ENCODE measurements around the gene EMC6. TPM values are rescaled to one million over a fixed set of nuclear protein-coding genes. Genes with fewer than 3 reads are reported as not detected.
"Not testable (repeated sequence)": the region's sequence is repeated elsewhere in the genome, so short reads cannot be mapped to it uniquely, and the experiment has no call there.

Gene EMC6
- total RNA-seq, 1 donor from 2014 or later = 38.1 TPM

DNA sequence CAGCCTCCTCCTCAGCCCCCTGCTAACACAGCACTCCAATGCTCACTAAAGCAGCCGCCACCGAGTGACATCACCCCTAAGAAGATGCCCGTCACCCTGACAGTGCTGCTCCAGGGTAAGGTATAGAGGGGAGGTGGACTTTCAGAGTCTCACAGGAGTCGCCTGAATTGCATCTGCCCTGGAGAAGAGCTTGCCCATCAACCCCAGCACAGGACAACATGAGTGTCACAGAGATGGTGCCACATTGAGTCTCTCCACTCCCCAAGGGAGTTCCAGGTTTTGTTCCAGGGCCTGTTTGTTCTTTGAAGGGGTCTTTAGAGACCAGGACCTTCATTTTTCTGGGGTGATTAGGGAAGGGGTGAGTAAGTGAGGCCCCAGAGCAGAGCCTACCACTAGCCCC is 29.5 kb downstream of the EMC6 start:
- intact Hi-C loops (cut with micrococcal nuclease) = no loop called here

DNA sequence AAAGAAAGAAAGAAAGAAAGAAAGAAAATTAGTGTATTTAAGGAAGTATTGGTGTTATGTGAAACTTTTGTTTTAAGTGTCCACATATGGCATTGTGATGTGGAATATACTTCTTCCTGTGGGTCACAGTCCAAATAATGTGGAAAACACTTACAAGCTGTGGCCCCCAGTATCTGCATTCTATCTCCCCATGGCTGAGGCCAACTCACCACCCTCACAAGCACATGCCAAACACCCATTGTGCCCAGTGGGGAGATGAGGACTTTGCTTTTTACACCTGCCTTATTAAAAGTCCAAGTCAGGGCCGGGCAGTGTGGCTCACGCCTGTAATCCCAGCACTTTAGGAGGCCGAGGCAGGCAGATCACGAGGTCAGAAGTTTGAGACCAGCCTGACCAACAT is 31.3 kb downstream of the EMC6 start:
- intact Hi-C loops (cut with micrococcal nuclease) = no loop called here

DNA sequence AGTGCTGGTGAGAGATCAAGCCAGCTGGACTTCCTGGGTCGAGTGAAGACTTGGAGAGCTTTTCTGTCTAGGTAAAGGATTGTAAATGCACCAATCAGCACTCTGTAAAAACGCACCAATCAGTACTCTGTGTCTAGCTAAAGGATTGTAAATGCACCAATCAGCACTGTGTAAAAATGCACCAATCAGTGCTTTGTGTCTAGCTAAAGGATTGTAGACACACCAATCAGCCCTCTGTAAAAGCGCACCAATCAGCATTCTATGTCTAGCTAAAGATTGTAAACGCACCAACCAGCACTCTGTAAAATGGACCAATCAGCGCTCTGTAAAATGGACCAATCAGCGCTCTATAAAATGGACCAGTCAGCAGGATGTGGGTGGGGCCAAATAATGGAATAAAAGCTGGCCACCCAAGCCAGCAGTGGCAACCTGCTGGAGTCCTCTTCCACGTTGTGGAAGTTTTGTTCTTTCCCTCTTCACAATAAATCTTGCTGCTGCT is 33.5 kb downstream of the EMC6 start:
- intact Hi-C loops (cut with micrococcal nuclease) = not testable (repeated sequence)

DNA sequence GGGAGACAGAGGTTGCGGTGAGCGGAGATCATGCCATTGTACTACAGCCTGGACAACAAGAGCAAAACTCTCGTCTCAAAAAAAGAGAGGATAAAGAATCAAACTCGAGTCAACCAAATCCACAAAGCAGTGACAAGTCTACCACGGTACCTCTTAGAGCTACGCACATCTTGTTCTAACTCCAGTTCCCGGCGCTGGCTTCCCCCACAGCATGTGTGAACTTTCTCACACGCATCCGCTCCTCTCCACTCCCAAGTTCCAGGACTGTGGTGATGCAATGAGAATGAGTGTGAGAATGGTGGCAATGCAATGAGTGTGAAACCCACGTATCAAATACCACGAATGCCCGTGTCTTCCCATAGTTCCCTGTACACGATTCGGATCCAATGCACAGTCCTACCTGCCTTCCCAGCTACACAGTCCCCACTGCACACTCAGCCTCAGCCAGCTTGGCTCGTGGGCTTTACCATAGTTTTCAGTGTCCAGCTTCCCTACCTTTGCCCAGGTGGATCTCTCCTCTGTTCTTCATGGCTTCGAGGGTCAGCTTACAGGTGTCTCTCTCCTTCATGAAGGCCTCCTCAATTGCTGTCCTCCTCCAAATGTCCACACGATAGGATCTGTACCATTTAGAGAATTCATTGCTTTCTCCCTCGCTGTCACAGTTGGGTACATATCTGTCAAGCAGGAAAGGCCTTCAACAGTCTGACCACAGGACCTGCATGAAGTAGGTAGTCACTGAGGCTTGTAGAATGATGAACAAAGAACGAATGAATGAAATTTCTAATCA is 36.5 kb downstream of the EMC6 start:
- intact Hi-C loops (cut with micrococcal nuclease) = no loop called here

DNA sequence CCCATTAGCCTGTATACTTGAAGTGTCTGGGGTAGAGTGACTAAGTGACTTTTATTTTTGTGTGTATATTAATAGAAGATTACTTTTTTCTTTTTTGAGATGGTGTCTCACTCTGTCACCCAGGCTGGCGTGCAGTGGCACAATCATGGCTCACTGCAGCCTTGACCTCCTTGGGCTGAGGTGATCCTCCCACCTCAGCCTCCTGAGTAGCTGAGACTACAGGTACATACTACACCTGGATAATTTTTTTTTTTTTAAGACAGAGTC is 37.0 kb downstream of the EMC6 start:
- intact Hi-C loops (cut with micrococcal nuclease) = not testable (repeated sequence)

DNA sequence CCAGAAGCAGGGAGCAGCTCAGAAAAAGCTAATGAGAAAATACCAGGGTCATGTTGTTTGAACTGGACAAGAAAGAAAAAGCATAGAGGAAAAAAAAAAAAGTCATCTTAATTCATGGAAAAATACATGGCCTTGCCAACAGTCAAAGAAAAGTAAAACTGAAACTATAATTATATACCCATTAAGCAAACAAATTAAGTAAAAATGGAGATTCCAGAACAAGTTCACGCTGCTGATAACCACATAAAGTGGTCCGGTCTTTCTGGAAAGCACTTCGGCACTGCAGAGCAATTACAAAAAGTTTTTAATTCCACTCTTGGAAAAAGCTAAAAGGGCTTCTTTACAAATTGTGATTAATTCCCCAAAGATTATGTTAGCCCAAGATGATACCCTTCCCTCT is 39.8 kb downstream of the EMC6 start:
- intact Hi-C loops (cut with micrococcal nuclease) = no loop called here

DNA sequence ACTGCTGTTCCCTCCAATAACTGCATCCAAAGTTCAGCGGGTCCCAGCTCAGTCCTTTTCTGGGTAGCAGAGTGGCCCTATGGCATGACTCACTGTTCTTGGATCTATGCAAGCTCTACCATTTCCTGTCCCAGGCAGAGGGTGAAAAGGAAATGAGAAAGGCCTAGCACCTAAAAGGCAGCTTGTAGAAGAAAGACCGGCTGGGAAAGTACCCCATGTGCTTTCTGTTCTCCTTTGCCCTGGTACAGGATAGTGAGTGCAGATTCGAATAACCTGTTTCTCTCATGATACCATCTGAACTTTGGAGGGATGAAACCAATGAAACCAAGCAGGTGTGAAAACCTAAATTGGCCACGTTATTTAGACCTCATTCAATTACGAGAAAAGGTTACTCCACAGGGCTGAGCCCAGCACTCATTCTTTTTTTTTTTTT is 42.4 kb downstream of the EMC6 start:
- intact Hi-C loops (cut with micrococcal nuclease) = loop anchor here (1.0 kb wide), 7 partner anchors 12 to 135 kb away; partner anchors contain the start of genes EMC6, HASPIN, NCBP3 and TAX1BP3

DNA sequence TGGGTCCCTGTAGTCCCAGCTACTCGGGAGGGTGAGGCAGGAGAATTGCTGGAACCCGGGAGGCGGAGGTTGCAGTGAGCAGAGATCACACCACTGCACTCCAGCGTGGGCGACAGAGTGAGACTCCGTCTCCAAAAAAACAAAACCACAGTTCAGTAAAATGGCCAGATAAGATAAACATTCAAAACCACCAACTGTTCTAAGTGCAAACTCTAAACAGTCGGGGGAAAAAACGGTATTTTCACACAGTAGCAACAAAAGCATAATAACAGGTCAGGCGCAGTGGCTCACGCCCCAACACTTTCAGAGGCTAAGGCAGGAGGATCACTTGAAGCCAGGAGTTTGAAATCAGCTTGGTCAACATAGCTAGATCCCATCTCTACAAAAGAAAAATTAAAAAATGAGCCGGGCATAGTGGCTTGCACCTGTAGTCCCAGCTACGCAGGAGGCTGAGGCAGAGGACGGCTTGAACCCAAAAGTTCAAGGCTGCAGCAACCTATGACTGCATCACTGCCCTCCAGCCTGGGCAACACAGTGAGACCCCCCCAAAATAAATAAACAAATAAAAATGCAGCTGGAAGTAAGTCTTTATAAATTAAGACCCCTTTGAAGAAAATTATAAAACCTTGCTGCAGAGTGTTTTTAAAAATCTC is 44.3 kb downstream of the EMC6 start:
- intact Hi-C loops (cut with micrococcal nuclease) = no loop called here

DNA sequence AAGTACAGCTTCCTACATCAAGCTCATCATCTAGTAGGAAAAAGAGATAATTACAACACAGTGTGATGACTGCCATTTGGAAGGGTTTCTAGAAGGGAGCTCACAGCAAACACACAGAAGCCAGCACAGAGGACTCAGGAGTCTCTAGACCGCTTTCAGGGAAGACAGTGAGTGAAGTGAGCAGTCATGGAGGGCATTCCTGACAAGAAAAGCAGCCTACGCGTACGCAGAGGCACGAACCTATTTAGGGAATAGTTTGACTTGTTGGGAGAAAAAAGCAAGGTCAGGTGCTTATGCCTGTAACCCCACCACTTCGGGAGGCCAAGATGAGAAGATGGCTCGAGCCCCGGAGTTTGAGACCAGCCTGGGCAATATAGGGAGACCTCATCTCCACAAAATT is 46.7 kb downstream of the EMC6 start:
- intact Hi-C loops (cut with micrococcal nuclease) = no loop called here

DNA sequence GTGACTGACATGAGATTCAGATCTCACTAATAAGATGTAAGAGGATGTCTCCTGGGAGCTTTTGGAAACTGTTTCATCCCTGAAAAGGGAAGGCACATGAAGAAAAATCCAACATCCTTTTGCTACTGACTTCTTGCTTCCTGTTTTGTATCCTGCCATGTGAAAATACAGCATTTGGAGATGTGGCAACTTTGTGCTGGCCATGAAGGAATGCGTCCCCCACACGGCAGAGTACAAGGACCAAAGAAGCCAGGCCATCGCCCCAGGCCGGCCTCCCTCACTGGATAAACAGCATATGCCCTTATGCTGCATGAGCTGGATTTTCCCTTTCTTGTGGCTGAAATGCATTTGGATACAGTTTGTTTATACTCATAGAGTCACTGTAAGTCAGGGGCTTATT is 49.6 kb downstream of the EMC6 start:
- intact Hi-C loops (cut with micrococcal nuclease) = no loop called here

DNA sequence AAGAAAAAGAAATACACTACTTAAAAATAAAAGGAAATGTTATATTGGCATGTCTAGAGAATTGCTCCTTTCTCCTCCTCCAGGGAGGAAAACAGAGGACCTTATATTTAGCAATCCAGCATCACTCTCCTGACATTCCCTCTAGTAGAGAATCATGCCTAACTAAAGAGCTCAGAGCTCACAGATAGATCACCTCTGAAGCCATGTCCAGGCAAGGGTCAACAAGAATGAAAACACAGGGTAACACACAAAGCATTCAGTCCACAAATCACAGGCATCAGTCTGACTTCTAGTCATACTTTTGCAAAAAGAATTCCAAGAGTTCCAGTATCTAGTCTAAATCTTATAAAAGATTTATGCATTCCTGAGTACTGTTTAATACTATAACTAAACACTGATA is 50.7 kb downstream of the EMC6 start:
- intact Hi-C loops (cut with micrococcal nuclease) = no loop called here

Other genes with a start within 250 kb of the EMC6 start
- not detected in 2 replicates for gene OR1E2, start 235.0 kb upstream of the EMC6 start, total RNA-seq
- 0.20 TPM in 1 of 2 replicates, not detected in the other for gene SPATA22, start 197.0 kb upstream of the EMC6 start, total RNA-seq
- gene ASPA, start 192.8 kb upstream of the EMC6 start, total RNA-seq = not detected in 2 replicates
- gene TRPV3, start 111.0 kb upstream of the EMC6 start, total RNA-seq = 0.20 and 0.37 TPM in 2 replicates
- 7.7 and 9.0 TPM in 2 replicates for gene TRPV1, start 59.4 kb upstream of the EMC6 start, total RNA-seq
- 11.4 and 13.2 TPM in 2 replicates for gene SHPK, start 32.6 kb upstream of the EMC6 start, total RNA-seq
- 21.3 and 23.9 TPM in 2 replicates for gene CTNS, start 32.1 kb upstream of the EMC6 start, total RNA-seq
- gene TAX1BP3, start 234 bp upstream of the EMC6 start, total RNA-seq = 28.4 TPM in 2 replicates
- gene P2RX5, start 27.3 kb downstream of the EMC6 start, total RNA-seq = 216 and 220 TPM in 2 replicates
- 26.8 and 26.9 TPM in 2 replicates for gene HASPIN, start 55.1 kb downstream of the EMC6 start, total RNA-seq
- gene ITGAE, start 132.4 kb downstream of the EMC6 start, total RNA-seq = 45.7 and 45.9 TPM in 2 replicates
- 45.7 and 49.4 TPM in 2 replicates for gene NCBP3, start 177.4 kb downstream of the EMC6 start, total RNA-seq
- 3.9 and 4.3 TPM in 2 replicates for gene CAMKK1, start 224.2 kb downstream of the EMC6 start, total RNA-seq
- gene P2RX1, start 247.7 kb downstream of the EMC6 start, total RNA-seq = 0.20 and 0.32 TPM in 2 replicates

Data from T-helper 1 cell treated with Interleukin-12 subunit alpha and Interleukin-12 subunit beta and Interleukin-4 antibody, amounts not matched to agents 30 ng/mL and 1 ng/mL, for 36 hours (primary cell).